ENCODE results near the gene INPP5D. TPM values are rescaled to one million over a fixed set of nuclear protein-coding genes. Genes with fewer than 3 reads are reported as not detected.

INPP5D gene
- total RNA-seq, 1 donor from 2014 or later = 4.9 TPM

DNA sequence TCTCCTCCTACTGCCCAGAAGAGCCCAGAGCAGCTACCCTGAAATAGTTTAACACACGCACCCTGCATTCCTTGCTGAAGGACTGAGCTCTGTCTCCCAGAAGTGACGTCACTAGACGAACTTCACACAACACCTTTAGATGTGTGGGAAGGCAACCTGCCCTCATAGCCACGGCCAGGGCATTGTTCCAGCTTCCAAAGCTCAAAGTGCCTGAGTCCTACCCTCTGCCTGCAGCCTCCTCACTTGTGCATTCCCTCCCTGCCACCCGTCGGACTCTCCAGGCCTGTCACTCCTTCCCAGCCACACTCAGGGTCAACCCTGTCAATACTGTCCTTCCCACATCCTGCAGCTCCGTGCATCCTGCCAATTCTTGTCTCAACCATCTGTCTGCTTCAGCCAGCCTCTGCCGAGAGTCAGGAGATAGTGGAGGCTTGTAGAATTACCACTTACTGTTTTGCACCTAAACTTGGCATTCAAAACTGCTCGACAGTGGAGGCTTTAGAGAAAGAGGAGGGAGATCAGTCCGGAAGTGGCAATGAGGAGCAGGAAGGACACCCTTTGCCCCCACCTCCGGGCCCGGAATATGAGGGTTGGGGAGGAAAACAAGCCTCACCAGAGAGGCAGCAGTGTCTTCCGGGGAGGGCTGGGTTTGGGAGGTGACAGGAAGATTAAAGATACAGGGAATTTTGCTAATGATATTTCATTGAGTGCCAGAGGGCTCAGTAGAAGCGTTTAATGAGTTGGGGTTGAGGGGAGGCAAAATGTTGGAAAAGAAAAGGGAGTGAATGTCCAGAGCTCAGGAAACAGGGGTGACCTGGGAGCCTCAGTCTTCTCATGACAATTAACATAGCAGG, 119.1 kb downstream of the INPP5D start:
- no peaks in the 10 kb centered on the region for H3K27me3 ChIP-seq (ENCODE audit: low read depth)
- no peak for DNase-seq
- H3K9me3 ChIP-seq (replicated peaks) = peaks cover 8% of the 10 kb centered on the region
- no peaks in the 10 kb centered on the region for H3K4me1 ChIP-seq
- H3K27ac ChIP-seq (replicated peaks) = peak overlapping the region; percentile 3
- TF ChIP-seq, protein P1, sequence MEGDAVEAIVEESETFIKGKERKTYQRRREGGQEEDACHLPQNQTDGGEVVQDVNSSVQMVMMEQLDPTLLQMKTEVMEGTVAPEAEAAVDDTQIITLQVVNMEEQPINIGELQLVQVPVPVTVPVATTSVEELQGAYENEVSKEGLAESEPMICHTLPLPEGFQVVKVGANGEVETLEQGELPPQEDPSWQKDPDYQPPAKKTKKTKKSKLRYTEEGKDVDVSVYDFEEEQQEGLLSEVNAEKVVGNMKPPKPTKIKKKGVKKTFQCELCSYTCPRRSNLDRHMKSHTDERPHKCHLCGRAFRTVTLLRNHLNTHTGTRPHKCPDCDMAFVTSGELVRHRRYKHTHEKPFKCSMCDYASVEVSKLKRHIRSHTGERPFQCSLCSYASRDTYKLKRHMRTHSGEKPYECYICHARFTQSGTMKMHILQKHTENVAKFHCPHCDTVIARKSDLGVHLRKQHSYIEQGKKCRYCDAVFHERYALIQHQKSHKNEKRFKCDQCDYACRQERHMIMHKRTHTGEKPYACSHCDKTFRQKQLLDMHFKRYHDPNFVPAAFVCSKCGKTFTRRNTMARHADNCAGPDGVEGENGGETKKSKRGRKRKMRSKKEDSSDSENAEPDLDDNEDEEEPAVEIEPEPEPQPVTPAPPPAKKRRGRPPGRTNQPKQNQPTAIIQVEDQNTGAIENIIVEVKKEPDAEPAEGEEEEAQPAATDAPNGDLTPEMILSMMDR (IDR thresholded peaks at IDR 0.05; ENCODE audit: borderline replicate concordance) = no peak
- intact Hi-C loops (cut with micrococcal nuclease) = no loop called here
- H3K36me3 ChIP-seq = peaks cover 6% of the 10 kb centered on the region
- H3K4me3 ChIP-seq = no peak overlapping the region

- H3K27me3 ChIP-seq (ENCODE audit: low read depth) = no peaks in the 10 kb centered on the region
- no peaks in the 10 kb centered on the region for H3K4me1 ChIP-seq
- intact Hi-C loops (cut with micrococcal nuclease) = no loop called here
- peaks cover 6% of the 10 kb centered on the region for H3K36me3 ChIP-seq
- peaks cover 8% of the 10 kb centered on the region for H3K9me3 ChIP-seq (replicated peaks)
- no peak overlapping the region for H3K4me3 ChIP-seq
- H3K27ac ChIP-seq (replicated peaks) = no peak overlapping the region
- TF ChIP-seq, protein P1 (IDR thresholded peaks at IDR 0.05; ENCODE audit: borderline replicate concordance) = no peak
- no peak for DNase-seq
Observed at GRCh38 chr2:233179848-233180366, 119.8 kb downstream of the INPP5D start.

DNA sequence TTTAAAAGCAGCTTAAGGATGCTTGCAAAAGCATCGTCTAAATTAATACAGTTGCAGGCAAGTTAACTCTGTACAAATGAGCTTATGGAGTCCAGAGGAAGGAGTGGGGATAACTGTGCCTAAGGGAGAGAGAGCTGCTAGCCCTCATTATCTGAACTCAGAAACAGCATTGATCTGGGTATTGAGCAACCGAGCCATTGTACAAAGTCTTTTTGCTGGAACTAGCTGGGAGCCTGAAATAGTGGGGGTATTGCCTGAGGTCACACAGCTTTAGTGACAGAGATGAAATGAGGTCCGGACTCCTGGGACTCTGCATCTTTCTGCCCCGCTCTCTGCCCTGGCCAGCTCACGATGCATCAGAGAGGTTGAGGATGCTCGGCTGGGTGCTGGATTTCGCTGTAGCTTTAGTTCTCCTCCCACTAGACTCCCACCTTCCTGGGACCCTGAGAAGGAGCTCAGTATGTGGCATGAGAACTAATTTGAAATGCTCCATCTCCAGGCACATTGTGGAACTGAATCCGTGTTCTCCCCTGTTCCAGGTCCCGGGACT, 123.8 kb downstream of the INPP5D start:
- Histone ChIP-seq H3K9me3 (replicated peaks) (peaks cover 8% of the 10 kb centered on the region), H3K4me3 (no peak overlapping the region), H3K27ac (replicated peaks) (no peak overlapping the region), H3K4me1 (no peaks in the 10 kb centered on the region), H3K27me3 (ENCODE audit: low read depth) (no peaks in the 10 kb centered on the region), H3K36me3 (peaks cover 12% of the 10 kb centered on the region)
- no peak for DNase-seq
- TF ChIP-seq, protein P1 (IDR thresholded peaks at IDR 0.05; ENCODE audit: borderline replicate concordance) = no peak
- intact Hi-C loops (cut with micrococcal nuclease) = no loop called here

GRCh38 chr2:233184669-233185068, 124.5 kb downstream of the INPP5D start:
- Histone ChIP-seq H3K9me3 (replicated peaks) (peaks cover 8% of the 10 kb centered on the region), H3K27me3 (ENCODE audit: low read depth) (no peaks in the 10 kb centered on the region), H3K27ac (replicated peaks) (no peak overlapping the region), H3K36me3 (peaks cover 12% of the 10 kb centered on the region), H3K4me3 (no peak overlapping the region), H3K4me1 (no peaks in the 10 kb centered on the region)
- intact Hi-C loops (cut with micrococcal nuclease) = no loop called here
- no peak for DNase-seq
- TF ChIP-seq, protein P1 (IDR thresholded peaks at IDR 0.05; ENCODE audit: borderline replicate concordance) = no peak

- peaks cover 19% of the 10 kb centered on the region for H3K36me3 ChIP-seq
- intact Hi-C loops (cut with micrococcal nuclease) = no loop called here
- no peak overlapping the region for H3K4me3 ChIP-seq
- no peak overlapping the region for H3K27ac ChIP-seq (replicated peaks)
- H3K27me3 ChIP-seq (ENCODE audit: low read depth) = no peaks in the 10 kb centered on the region
- TF ChIP-seq, protein P1 (IDR thresholded peaks at IDR 0.05; ENCODE audit: borderline replicate concordance) = no peak
- no peaks in the 10 kb centered on the region for H3K4me1 ChIP-seq
- no peak for DNase-seq
- peaks cover 2% of the 10 kb centered on the region for H3K9me3 ChIP-seq (replicated peaks)
Observed at GRCh38 chr2:233185330-233185729, 125.2 kb downstream of the INPP5D start.
